HEK293 (cell line): ENCODE results near the gene AQP1.

Experiments used
- CTCF ChIA-PET: fragments of 350-600 bp; formaldehyde crosslinking; extraction: SDS; loops from one replicate; lab custom pipeline; 2021; ENCODE audit warnings: antibody characterized with exemption; lab: Yijun Ruan, JAX
- POLR2A ChIA-PET: fragments of 300-600 bp; formaldehyde crosslinking; extraction: SDS; loops from one replicate; lab custom pipeline; 2020; ENCODE audit warnings: antibody characterized with exemption, inconsistent platforms; lab: Yijun Ruan, JAX
- H3K27ac ChIP-seq: fragments of 200-500 bp; sonication (Bioruptor generic); 2 replicates; pipeline ENCODE4 v1.5.1; 2014; ENCODE audit warnings: low read depth, low read length, control low read depth, inconsistent platforms; ENCODE audit errors: extremely low read depth
- H3K36me3 ChIP-seq, 2 experiments: fragments of 200-500 bp in 1 of 2; sonication (Bioruptor generic) in 1 of 2; 1 replicate in 1 of 2; 2 replicates in 1 of 2; pipeline ENCODE4 v1.5.1; 2014 to 2017; ENCODE audit warnings: inconsistent platforms in 2 of 2, low read length in 2 of 2; ENCODE audit not compliant: control insufficient read depth in 2 of 2, insufficient read depth in 1 of 2
- H3K4me1 ChIP-seq: fragments of 200-500 bp; sonication (Bioruptor generic); 2 replicates; pipeline ENCODE4 v1.5.1; 2014; ENCODE audit warnings: mild to moderate bottlenecking, low read length, inconsistent platforms; ENCODE audit not compliant: control insufficient read depth, insufficient read depth
- H3K4me3 ChIP-seq: 2 replicates; pipeline ENCODE4 v1.5.1; 2011; ENCODE audit warnings: low read depth, mild to moderate bottlenecking, control low read depth, low read length, moderate library complexity
- H3K9me3 ChIP-seq: fragments of 200-500 bp; sonication (Bioruptor generic); 2 replicates; pipeline ENCODE4 v1.5.1; 2014; ENCODE audit warnings: low read depth, low read length, inconsistent platforms; ENCODE audit not compliant: control insufficient read depth, insufficient read depth
- GLI4 ChIP-seq: fragments of 450-650 bp; formaldehyde crosslinking; IDR thresholded peaks from 2 replicates; pipeline ENCODE4 v1.5.1; 2016; ENCODE audit warnings: missing biosample characterization, missing genetic modification characterization
- KLF16 ChIP-seq: fragments of 450-650 bp; formaldehyde crosslinking; IDR thresholded peaks from 2 replicates; pipeline ENCODE4 v1.5.1; 2017; ENCODE audit warnings: missing biosample characterization, missing genetic modification characterization
- MYNN ChIP-seq: fragments of 450-650 bp; formaldehyde crosslinking; IDR thresholded peaks from 2 replicates; pipeline ENCODE4 v1.5.1; 2016; ENCODE audit warnings: missing biosample characterization, missing genetic modification characterization, borderline replicate concordance
- OVOL3 ChIP-seq: fragments of 450-650 bp; formaldehyde crosslinking; IDR thresholded peaks from 2 replicates; pipeline ENCODE4 v1.5.1; 2016; ENCODE audit warnings: missing biosample characterization, missing genetic modification characterization
- PRDM1 ChIP-seq: fragments of 450-650 bp; formaldehyde crosslinking; IDR thresholded peaks from 2 replicates; pipeline ENCODE4; 2016; ENCODE audit warnings: missing biosample characterization, missing genetic modification characterization
- PRDM4 ChIP-seq: fragments of 450-650 bp; formaldehyde crosslinking; IDR thresholded peaks from 2 replicates; pipeline ENCODE4 v1.5.1; 2017; ENCODE audit warnings: missing biosample characterization, missing genetic modification characterization
- PRDM6 ChIP-seq: fragments of 450-650 bp; formaldehyde crosslinking; IDR thresholded peaks from 2 replicates; pipeline ENCODE4 v1.5.1; 2017; ENCODE audit warnings: missing biosample characterization, missing genetic modification characterization
- SP2 ChIP-seq: fragments of 450-650 bp; formaldehyde crosslinking; IDR thresholded peaks from 2 replicates; pipeline ENCODE4 v1.5.1; 2016; ENCODE audit warnings: missing biosample characterization, missing genetic modification characterization
- ZBTB17 ChIP-seq: fragments of 450-650 bp; formaldehyde crosslinking; IDR thresholded peaks from 2 replicates; pipeline ENCODE4 v1.5.1; 2016; ENCODE audit warnings: missing biosample characterization, missing genetic modification characterization
- ZNF214 ChIP-seq: fragments of 450-650 bp; formaldehyde crosslinking; IDR thresholded peaks from 2 replicates; pipeline ENCODE4 v1.5.1; 2017; ENCODE audit warnings: missing biosample characterization, mild to moderate bottlenecking, missing genetic modification characterization, borderline replicate concordance
- ZNF248 ChIP-seq: fragments of 450-650 bp; formaldehyde crosslinking; IDR thresholded peaks from 2 replicates; pipeline ENCODE4 v1.5.1; 2017; ENCODE audit warnings: missing biosample characterization, missing genetic modification characterization
- ZNF280C ChIP-seq: fragments of 450-650 bp; formaldehyde crosslinking; IDR thresholded peaks from 2 replicates; pipeline ENCODE4 v1.5.1; 2016; ENCODE audit warnings: missing biosample characterization, missing genetic modification characterization
- ZNF521 ChIP-seq: fragments of 450-650 bp; formaldehyde crosslinking; IDR thresholded peaks from 2 replicates; pipeline ENCODE4 v1.5.1; 2017; ENCODE audit warnings: missing biosample characterization, mild to moderate bottlenecking, missing genetic modification characterization
- ZNF571 ChIP-seq: fragments of 450-650 bp; formaldehyde crosslinking; IDR thresholded peaks from 2 replicates; pipeline ENCODE4 v1.5.0; 2017; ENCODE audit warnings: missing biosample characterization, missing genetic modification characterization
- ZNF600 ChIP-seq: fragments of 450-650 bp; formaldehyde crosslinking; IDR thresholded peaks from 2 replicates; pipeline ENCODE4 v1.5.1; 2016; ENCODE audit warnings: missing biosample characterization, missing genetic modification characterization
- ZNF626 ChIP-seq: fragments of 450-650 bp; sonication (Bioruptor Pico); formaldehyde crosslinking; IDR thresholded peaks from 2 replicates; pipeline ENCODE4 v1.5.1; 2018; ENCODE audit warnings: missing biosample characterization, missing genetic modification characterization, inconsistent platforms
- ZNF701 ChIP-seq: fragments of 450-650 bp; formaldehyde crosslinking; IDR thresholded peaks from 2 replicates; pipeline ENCODE4 v1.5.1; 2016; ENCODE audit warnings: missing biosample characterization, missing genetic modification characterization
- ZNF768 ChIP-seq: fragments of 450-650 bp; formaldehyde crosslinking; IDR thresholded peaks from 2 replicates; pipeline ENCODE4 v1.5.1; 2018; ENCODE audit warnings: missing biosample characterization, mild to moderate bottlenecking, missing genetic modification characterization
- ZNF785 ChIP-seq: fragments of 450-650 bp; formaldehyde crosslinking; IDR thresholded peaks from 2 replicates; pipeline ENCODE4 v1.5.1; 2016; ENCODE audit warnings: missing biosample characterization, missing genetic modification characterization
- TF ChIP-seq, protein P1 (sequence below): fragments of 450-650 bp; formaldehyde crosslinking; IDR thresholded peaks from 2 replicates; pipeline ENCODE4 v1.5.1; 2016; ENCODE audit warnings: missing biosample characterization, missing genetic modification characterization

Gene AQP1

GRCh38 chr7:30934732-30935568 is 23.3 kb downstream of the AQP1 start:
- POLR2A ChIA-PET, result no interaction called here

GRCh38 chr7:30935569-30935877 is 23.9 kb downstream of the AQP1 start:
- CTCF ChIA-PET, result interaction anchor here (1.1 kb wide), 1 partner anchor 187 kb away, joined by 5 read pairs; no protein-coding TSS in a partner anchor
- TF ChIP-seq GLI4 (tag by site-specific recombination) (no peak), ZBTB17 (no peak), ZNF600 (tag by site-specific recombination) (no peak), ZNF701 (no peak), ZNF785 (no peak), PRDM4 (tag by site-specific recombination) (no peak), SP2 (tag by site-specific recombination) (no peak), KLF16 (tag by site-specific recombination) (no peak), ZNF626 (tag by site-specific recombination) (no peak), PRDM6 (tag by site-specific recombination) (no peak)
- TF ChIP-seq, protein P1, sequence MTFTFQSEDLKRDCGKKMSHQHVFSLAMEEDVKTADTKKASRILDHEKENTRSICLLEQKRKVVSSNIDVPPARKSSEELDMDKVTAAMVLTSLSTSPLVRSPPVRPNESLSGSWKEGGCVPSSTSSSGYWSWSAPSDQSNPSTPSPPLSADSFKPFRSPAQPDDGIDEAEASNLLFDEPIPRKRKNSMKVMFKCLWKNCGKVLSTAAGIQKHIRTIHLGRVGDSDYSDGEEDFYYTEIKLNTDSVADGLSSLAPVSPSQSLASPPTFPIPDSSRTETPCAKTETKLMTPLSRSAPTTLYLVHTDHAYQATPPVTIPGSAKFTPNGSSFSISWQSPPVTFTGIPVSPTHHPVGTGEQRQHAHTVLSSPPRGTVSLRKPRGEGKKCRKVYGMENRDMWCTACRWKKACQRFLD (tag by site-specific recombination), result no peak
- no peak overlapping the region for H3K27ac ChIP-seq
- H3K36me3 ChIP-seq, result no peaks in the 10 kb centered on the region
- H3K4me1 ChIP-seq, result no peaks in the 10 kb centered on the region
- H3K4me3 ChIP-seq, result no peak overlapping the region
- POLR2A ChIA-PET, result no interaction called here
- no peaks in the 10 kb centered on the region for H3K9me3 ChIP-seq

More at GRCh38 chr7:30934732-30935568, 23.3 kb downstream of the AQP1 start:
- no peak overlapping the region for H3K27ac ChIP-seq
- CTCF ChIA-PET, result interaction anchor here (0.8 to 1.1 kb wide), 2 partner anchors 49 to 187 kb away, joined by 4 to 5 read pairs; no protein-coding TSS in a partner anchor
- TF ChIP-seq ZNF248 (tag by site-specific recombination) (no peak), ZNF768 (peak; percentile 37; the same call in 1 of the 2 replicates)
- TF ChIP-seq, all 188 proteins: peak for 1
- no peak overlapping the region for H3K4me3 ChIP-seq
- no peaks in the 10 kb centered on the region for H3K9me3 ChIP-seq
- H3K36me3 ChIP-seq, result no peaks in the 10 kb centered on the region
- no peaks in the 10 kb centered on the region for H3K4me1 ChIP-seq

DNA sequence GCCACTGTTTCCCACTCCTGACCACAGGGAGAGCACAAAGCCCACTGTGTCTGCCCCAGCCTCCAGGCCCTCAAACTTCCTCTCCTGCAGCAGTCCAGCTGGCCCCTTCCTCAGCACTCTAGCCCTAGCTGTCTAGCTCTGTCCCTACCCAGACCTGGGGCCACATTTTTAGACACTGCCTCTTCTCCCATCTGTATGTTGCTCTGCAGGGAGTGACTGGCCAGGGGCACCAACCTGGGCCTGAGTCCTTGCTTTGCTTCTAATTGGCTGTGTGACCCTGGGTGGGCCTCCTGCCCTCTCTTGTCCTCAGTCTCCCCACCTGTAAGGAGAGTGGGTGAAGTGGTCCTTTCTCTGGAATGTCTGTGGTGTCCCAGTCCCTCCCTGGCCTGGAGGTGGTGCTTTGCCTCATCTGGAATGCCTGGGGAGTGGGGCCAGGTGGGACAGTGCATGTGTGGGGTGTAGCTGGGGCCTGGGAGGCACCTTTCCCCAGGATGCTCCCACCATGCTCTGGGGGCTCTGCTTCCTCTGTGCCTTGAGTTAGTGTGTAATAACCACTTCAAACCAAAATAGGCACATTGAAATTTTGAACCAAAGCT is 25.1 kb downstream of the AQP1 start:
- Histone ChIP-seq H3K9me3 (no peaks in the 10 kb centered on the region), H3K4me3 (no peak overlapping the region), H3K36me3 (no peaks in the 10 kb centered on the region), H3K27ac (no peak overlapping the region), H3K4me1 (no peaks in the 10 kb centered on the region)
- ChIA-PET POLR2A (no interaction called here), CTCF (interaction anchor here (1.0 to 4.5 kb wide), 3 partner anchors 18 to 184 kb away, joined by 3 to 35 read pairs (median 4); no protein-coding TSS in a partner anchor)
- TF ChIP-seq ZNF280C (tag by site-specific recombination) (no peak), ZNF214 (tag by site-specific recombination) (no peak), OVOL3 (no peak), PRDM1 (tag by site-specific recombination) (no peak), ZNF521 (tag by site-specific recombination) (no peak), ZNF571 (tag by site-specific recombination) (no peak), MYNN (tag by site-specific recombination) (no peak)
